Measurements from ENCODE around the gene NFATC1.

NFATC1 gene

DNA sequence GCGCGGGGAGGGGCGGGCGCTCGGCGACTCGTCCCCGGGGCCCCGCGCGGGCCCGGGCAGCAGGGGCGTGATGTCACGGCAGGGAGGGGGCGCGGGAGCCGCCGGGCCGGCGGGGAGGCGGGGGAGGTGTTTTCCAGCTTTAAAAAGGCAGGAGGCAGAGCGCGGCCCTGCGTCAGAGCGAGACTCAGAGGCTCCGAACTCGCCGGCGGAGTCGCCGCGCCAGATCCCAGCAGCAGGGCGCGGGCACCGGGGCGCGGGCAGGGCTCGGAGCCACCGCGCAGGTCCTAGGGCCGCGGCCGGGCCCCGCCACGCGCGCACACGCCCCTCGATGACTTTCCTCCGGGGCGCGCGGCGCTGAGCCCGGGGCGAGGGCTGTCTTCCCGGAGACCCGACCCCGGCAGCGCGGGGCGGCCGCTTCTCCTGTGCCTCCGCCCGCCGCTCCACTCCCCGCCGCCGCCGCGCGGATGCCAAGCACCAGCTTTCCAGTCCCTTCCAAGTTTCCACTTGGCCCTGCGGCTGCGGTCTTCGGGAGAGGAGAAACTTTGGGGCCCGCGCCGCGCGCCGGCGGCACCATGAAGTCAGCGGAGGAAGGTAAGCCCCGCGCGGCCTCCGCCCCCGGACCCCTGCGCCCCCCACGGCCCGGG lies at the start of gene NFATC1:
NFATC1 (plus strand) TSS at position 170 of the 644 bp plus-strand sequence; CDS start at position 465, 295 bp downstream.
- DNase-seq (ENCODE audit: low read depth, low spot score), result peak; percentile 46

DNA sequence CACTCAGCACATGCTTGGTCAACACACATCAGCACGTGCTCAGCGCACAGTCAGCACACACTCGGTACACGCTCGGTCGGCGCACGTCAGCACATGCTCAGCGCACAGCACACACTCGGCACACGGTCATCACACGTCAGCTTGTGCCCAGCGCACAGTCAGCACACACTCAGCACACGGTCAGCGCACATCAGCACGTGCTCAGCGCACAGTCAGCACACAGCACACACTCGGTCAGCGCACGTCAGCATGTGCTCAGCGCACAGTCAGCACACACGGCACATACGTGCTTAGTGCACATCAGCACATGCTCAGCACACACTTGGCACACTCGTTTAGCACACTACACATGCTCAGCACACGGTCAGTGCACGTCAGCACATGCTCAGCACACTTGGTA lies 49.7 kb upstream of the NFATC1 start:
- DNase-seq (ENCODE audit: low read depth, low spot score), result no peak

DNA sequence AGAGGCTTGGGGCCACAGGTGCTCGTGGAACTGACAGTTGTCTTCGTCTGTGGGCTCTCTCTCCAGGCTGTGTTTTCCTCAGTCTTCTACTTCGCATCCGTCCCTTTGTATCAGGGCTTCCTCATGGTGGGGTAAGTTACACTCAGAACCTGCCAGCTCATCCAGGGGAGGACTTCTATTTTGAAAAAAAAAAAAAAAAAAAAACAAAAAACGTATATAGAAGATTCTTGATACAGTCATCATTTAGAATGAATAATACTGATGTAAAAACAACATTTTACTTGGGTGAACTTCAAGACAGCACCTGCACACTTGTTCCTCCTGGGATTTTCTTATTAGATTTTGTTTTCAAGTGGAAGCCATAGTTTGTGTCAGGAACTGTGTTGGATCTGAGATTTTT lies 47.7 kb upstream of the NFATC1 start:
- no peak for DNase-seq (ENCODE audit: low read depth, low spot score)

DNA sequence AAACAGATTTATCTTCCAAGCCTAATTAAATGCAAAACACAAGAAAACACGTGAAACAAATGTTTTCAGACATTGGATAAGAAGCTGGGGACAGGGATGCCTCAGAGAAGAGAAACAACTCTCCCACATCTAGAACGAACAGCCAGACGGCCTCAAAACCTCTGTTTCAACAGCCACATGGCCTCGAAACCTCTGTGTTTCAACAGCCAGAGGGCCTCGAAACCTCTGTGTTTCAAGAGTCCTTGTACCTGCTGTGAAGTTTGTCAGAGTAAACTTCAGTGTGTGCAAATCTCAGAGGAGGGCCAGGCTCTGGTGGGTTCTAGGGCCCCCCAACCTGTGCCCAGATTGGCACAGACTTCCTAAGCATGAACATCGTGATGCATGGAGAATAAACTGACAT lies 43.3 kb upstream of the NFATC1 start:
- DNase-seq (ENCODE audit: low read depth, low spot score), result no peak

DNA sequence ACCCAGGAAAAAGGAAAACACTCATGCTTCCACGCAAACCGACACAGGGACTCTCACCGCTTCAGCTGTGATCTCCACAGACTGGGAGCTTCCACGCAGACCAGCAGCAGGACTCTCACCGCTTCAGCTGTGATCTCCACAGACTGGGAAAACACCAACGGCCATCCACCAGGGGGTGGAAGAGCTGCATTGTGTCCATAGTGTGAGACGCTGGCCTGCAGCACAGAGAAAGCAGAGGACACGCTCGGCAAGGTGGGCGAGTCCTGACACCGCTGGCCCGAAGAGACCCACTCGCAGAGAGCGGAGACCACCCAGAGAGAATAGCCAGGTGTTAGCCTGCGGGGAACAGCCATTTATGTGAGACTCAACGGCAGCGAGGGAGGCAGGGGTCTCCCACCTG lies 42.5 kb upstream of the NFATC1 start:
- DNase-seq (ENCODE audit: low read depth, low spot score), result peak; percentile 50

DNA sequence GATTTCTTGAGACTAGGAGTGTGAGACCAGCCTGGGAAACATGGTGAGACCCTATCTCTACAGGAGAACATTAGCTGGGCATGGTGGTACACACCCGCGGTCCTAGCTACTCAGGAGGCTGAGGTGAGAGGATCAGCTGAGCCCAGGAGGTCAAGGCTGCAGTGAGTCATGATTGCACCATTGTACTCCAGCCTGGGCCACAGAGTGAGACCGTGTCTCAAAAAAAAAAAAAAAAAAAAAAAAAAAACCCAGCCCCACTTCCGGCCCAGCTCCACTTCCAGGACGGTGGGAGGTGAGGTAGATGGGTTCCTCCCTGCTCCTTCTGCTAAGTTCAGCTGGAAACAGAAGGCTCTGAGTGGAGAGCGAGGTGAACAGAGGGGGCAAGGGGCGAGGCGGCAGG lies 41.4 kb upstream of the NFATC1 start:
- no peak for DNase-seq (ENCODE audit: low read depth, low spot score)

DNA sequence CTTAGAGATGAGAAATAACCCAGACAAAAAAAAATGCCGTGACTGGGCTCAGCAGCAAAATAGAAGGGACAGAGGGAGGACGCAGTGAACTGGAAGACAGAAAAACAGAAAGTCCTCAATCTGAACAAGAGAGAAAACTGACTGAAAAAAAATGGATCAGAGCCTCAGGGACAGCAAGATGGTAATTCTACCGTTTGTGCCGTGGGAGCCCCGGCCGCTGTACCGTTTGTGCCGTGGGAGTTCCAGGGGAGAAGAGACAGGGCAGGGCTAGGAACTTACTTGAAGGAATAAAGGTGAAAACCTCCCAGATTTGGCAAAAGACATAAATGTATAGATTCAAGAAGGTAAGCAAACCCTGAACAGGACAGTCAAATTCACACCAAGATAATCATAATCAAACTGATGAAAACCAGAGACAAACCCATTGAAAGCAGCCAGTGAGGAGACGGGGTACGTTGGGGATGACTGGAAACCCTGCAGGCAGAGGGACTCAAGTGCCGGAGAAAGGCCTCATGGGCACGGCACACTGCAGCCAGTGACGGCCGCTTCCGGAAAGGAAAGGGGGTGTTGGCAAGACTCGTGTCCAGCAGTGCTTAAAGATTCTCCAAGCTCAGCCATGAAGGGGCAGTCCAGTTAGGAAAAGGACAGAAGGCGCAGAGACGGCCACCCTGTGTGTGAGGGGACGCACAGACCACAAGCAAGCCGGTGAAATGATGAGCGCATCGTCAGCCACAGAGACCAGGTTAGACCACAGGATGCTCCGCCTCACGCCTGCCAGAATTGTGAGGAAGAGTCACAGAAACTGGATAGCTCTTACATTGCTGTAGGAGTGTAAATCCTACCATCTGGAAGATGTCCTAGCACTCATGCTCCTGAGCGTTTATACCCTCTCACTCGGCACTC lies 40.0 kb upstream of the NFATC1 start:
- no peak for DNase-seq (ENCODE audit: low read depth, low spot score)

DNA sequence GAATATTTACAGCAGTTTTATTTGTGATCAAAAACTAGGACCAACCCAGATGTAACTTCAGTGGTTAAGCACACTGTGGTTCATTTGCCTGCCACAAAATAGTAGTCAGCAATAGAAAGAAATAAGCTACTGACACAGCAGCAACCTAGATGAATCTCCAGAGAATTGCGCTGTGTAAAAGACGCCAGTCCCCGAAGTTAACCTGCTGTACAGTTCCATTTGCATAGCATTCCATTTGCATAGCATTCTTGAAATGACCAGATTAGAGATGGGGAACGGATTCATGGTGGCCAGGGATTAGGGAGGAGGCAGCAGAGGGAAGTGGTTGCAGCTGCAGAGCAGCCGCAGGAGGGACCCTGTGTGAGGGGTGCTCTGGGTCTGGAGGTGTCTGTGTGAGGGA lies 39.3 kb upstream of the NFATC1 start:
- no peak for DNase-seq (ENCODE audit: low read depth, low spot score)

DNA sequence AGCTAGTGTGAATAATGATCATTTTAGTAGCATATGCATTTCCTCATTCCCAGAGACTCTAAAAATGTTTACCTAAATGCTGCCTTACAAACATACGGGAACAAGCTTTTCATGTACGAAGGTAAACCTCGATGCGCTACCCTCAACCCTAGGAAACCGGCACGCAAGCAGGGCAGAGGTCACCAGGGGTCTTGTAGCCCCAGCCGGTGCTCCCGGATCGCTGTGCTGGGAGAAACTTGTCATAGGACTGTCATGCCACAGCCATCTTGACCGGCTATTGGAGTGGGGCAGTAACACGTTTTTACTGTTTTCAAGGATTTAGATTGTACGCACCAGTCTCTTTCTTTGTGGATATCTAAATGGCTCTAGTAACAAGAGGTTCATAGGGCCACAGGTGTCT lies 34.8 kb upstream of the NFATC1 start:
- no peak for DNase-seq (ENCODE audit: low read depth, low spot score)

DNA sequence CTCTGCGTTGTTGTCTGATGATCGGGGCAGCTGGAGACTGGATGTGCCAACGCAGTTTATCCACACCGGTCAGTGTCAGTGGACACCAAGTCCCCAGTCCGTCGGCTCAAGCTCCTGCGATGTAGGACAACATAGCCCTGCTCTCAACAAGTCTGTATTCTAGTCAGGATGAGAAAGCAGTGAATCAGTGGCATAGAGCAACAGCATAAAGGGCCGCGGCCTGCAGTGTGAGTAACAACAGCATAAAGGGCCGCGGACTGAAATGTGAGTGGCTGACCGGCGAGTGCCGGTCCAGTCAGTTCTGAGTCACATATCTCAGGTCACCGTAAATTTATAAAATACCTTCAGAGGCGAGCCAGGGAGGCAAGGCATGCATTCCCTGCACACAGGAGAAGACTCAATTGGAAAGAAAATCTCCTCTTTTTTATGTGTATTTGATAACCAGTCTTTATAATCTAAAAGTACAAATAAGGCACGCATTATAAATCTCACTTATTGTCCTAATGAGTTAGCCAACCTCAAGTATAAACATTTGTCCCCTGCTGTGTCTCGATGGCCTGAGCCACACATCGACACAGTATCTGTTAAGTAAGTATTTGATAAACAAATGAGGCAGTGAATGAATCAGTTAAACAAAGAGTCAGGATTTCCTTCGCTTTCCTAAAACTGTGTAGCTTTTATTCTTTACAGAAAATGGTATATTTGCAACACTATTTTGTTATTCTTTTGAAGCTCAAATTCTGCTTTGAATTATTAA lies 33.8 kb upstream of the NFATC1 start:
- DNase-seq (ENCODE audit: low read depth, low spot score), result no peak

DNA sequence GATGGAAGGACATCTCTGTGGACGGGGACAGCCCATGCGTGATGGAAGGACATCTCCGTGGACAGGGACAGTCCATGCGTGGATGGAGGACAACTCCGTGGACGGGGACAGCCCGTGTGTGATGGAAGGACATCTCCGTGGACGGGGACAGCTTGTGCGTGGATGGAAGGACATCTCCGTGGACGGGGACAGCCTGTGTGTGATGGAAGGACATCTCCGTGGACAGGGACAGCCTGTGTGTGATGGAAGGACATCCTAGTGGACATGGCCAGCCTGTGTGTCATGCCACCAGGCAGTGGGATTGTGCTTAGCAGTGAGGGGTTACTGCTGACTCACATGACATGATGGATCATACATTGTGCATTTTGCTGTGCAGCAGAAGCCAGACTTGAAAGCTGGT lies 30.0 kb upstream of the NFATC1 start:
- no peak for DNase-seq (ENCODE audit: low read depth, low spot score)

DNA sequence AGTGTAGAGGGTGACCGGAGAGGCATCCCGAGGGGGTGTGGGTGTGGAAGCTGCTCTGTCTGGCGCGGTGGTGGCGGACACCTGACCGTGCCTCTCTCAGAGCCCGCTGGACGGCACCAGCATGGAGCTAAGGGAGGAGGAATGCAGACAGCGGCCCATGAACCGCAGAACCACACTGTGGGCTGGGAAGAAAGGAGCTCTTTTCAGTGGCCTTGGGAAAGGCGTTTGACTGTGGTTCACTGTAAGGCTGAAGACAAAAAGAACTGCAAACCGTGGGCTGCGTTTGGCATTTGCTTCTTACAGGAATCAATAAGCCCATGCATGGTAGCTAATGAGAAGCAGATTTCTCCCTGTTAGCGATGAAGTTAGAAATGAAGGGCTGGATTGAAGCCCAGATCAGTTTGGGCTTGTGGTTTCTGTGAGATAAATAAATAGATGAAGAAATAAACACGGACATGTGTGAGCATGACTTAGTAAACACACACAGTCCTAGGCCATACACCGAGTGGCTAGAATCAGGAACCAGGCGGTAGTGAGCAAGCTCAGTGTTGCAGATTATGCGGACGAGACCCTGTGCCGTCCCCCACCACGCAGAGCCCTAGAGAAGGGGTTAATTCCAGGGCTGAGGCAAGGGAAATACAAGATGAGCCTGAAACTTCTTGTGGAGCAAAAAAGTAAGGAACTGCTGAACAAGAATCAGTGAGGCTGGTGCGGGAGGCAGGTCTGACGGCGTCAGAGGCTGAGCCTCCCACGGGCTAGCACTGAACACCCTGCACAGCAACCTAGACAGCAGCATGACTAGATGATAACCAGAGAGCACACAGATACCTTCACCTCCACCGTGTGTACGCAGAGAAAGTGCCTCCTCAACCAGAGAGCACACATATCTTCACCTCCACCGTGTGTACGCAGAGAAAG lies 29.3 kb upstream of the NFATC1 start:
- DNase-seq (ENCODE audit: low read depth, low spot score), result no peak

DNA sequence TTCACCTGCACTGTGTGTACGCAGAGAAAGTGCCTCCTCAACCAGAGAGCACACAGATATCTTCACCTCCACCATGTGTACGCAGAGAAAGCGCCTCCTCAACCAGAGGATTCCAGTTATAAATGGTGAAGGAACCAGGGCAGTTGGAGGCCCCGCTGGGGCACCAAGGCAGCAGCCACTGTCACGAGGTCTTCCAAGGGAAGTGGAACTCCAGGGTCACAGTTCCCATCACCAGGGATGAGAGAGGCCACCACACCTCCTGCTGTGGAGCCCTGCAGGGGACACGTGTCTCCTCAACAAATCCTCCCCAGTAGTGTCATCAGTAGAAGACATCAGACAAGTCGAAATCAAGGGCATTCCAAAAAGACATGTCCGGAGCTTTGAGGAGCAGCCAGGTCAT lies 28.2 kb upstream of the NFATC1 start:
- no peak for DNase-seq (ENCODE audit: low read depth, low spot score)

DNA sequence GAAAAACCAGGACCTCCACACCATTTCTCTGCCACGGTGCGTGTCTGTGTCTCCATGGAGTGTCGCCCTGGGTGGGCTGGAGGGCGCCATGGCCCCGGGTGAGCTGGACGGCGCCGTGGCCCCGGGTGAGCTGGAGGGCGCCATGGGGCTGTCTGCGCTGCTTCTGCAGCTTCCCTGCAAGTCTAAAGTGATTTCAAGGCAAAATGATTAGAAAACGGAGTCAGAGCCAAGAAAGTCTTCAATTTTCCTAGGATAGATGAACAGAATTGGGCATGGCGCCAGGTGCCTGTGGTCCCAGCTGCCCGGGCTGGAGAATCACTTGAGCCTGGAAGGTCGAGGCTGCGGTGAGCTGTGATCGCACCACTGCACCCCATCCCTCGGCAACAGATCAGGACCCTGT lies 27.7 kb upstream of the NFATC1 start:
- DNase-seq (ENCODE audit: low read depth, low spot score), result no peak

DNA sequence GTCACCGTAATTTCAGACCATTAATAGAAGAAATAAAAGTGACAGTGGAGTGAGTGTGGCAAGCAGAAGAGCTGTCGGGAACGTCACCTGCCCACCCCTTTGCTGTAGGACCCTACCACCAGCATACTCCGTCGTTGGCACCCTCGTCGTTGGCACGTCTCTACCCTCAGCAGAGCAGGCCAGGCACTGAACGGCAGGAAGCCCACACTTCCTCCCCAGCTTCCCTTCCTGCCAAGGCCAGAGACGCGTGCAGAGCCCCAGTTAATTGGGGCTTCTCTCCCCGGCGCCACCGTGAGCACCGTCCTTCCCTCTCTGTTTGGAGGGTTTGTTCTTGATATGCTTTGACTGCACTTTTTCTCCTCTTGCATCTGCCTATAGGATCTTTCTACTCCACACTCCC lies 27.0 kb upstream of the NFATC1 start:
- DNase-seq (ENCODE audit: low read depth, low spot score), result no peak

DNA sequence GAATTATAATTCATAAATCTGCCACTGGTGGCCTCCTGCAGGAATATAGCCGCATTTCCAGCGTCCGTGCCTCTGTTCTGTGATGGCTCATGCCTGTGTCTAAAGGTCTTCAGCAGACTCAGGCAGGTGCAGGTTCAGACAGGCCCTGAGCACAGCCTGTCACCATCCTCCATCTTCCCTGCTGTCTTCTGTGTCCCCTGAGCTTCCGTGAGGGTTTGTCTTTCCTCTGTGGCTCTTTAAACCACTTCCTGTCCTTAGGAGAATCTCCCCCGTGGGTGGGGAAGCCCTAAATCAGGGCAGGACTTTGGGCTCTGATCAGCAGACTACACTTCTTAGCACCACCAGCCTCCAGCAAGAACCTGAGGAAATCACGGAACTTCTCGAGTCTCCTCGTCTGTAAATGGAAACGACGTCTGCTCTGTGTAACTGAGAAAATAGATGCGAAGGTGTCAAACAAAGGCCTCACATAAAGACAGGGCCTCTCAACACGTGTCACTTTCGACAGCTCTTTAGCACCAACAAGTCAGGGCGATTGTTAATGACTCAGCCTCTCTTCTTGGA lies 24.1 kb upstream of the NFATC1 start:
- no peak for DNase-seq (ENCODE audit: low read depth, low spot score)

DNA sequence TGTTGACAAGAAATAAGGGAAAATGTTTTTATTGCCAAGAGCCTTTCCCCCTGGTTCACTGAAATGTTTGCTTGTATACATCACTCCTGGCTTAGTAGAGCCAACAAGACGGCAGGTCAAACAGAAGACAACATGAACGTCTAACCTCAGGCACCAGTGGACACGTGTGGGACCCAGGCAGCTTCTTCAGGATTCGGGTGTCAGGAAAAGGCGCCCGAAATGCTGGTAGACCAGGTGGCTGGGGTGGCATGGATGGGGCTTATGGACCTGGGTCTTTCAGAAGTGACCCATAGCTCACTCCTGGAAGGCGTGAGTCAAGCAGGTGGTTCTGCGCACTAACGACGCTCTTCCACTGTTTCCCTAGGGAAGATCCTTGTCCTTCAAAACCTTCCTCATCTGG lies 23.3 kb upstream of the NFATC1 start:
- DNase-seq (ENCODE audit: low read depth, low spot score), result no peak

DNA sequence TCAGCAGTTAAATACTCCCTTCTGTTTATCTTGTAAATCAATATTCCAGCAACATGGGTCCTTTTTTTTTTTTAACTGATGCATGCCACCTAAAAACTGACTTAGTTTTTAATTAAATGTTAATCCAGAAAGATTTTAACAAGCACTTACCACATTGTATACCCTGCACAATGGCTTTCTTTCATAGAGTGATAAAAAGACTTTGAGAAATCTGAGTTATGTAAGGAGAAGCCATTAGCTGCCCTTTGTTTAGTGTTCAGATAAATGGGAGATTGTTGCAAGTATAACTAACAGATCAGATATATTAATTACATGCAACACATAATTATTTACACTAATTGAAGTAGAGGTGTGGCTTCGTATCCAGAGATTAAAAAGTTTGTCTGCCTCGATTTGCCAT lies 22.7 kb upstream of the NFATC1 start:
- no peak for DNase-seq (ENCODE audit: low read depth, low spot score)

DNA sequence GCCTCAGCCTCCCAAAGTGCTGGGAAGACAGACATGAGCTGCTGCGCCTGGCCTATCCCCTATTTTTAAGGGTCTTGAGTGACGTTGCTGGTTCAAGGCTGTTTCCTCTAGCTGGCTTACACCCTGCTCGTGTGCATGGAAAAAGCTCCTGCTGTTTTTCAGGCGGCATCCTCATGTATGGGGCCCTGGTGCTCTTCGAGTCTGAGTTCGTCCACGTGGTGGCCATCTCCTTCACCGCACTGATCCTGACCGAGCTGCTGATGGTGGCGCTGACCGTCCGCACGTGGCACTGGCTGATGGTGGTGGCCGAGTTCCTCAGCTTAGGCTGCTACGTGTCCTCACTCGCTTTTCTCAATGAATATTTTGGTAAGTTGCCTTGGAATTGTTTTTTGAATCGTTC lies 22.0 kb upstream of the NFATC1 start:
- DNase-seq (ENCODE audit: low read depth, low spot score), result no peak

DNA sequence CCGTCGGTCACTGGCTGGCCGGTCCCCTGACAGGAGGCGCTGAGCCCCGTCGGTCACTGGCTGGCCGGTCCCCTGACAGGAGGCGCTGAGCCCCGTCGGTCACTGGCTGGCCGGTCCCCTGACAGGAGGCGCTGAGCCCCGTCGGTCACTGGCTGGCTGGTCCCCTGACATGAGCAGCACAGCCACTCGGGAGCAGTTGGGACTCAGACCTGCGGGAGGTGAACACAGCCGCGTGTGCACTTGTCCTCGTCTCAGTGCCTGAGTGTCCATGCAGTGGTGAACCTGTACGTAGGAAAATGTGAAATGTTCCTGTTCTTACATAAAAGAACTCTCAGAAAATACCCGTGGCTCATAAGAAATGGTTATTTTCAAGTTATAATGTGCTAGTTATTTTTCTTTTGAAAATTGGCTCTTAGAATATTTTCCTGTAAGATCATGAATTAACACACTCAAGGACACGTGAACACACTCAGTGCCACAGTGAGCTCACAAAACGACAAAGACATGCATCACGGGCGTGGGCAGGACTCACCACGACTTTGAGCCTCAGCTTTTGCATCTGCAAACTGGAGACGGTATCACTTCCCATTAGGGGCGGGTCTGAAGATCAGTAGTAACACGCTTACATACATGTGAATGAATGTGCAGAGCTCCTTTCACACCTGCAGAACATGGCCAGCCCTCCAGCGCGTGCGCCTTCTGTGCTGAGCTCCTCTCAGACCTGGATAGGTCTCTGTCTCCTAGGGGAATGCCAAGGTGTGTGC lies 21.1 kb upstream of the NFATC1 start:
- DNase-seq (ENCODE audit: low read depth, low spot score), result no peak

Measured in ELF-1 (cell line).